CD14-positive monocyte (primary cell): ENCODE results near the gene FGD2. TPM values are rescaled to one million over a fixed set of nuclear protein-coding genes. Genes with fewer than 3 reads are reported as not detected.
A peak's percentile ranks its signal among the peaks of the same experiment; 100 is the strongest.

Source experiments
- DNase-seq, 3 donors: peaks; one replicate each; pipeline ENCODE4 v3.0.0-alpha.2; 2011 to 2022
- H2AFZ ChIP-seq: 2 replicates; pipeline ENCODE4 v1.6.0; 2012; ENCODE audit warnings: mild to moderate bottlenecking, low read depth, low read length, inconsistent platforms; ENCODE audit not compliant: insufficient read depth, poor library complexity, severe bottlenecking
- H3K27ac ChIP-seq, 2 donors: 1 replicate in 1 of 2; 2 replicates in 1 of 2; pipeline ENCODE4 v1.5.1; 2012 to 2013; ENCODE audit warnings: low read length in 2 of 2, control low read depth in 1 of 2, inconsistent platforms in 1 of 2, low read depth in 1 of 2, mild to moderate bottlenecking in 1 of 2
- H3K27me3 ChIP-seq, 2 donors: one replicate each; pipeline versions ENCODE4 v1.6.0 to v1.6.1; 2011 to 2013; ENCODE audit warnings: low read length in 2 of 2; ENCODE audit not compliant: control insufficient read depth in 2 of 2, insufficient read depth in 2 of 2
- H3K36me3 ChIP-seq, 2 donors: replicated peaks in 1 of 2; 1 replicate in 1 of 2; 2 replicates in 1 of 2; pipeline versions ENCODE4 v1.5.1 to v1.6.1; 2012 to 2013; ENCODE audit warnings: low read length in 2 of 2, control low read depth in 1 of 2, inconsistent platforms in 1 of 2, mild to moderate bottlenecking in 1 of 2; ENCODE audit not compliant: insufficient read depth in 2 of 2, control insufficient read depth in 1 of 2
- H3K4me1 ChIP-seq, 2 donors: 1 replicate in 1 of 2; 2 replicates in 1 of 2; pipeline versions ENCODE4 v1.5.1 to v1.6.1; 2012 to 2013; ENCODE audit warnings: low read length in 2 of 2, control low read depth in 1 of 2, inconsistent platforms in 1 of 2, mild to moderate bottlenecking in 1 of 2, moderate library complexity in 1 of 2; ENCODE audit not compliant: insufficient read depth in 2 of 2, control insufficient read depth in 1 of 2
- H3K4me2 ChIP-seq: replicated peaks from 2 replicates; pipeline ENCODE3; 2012; ENCODE audit warnings: low read length, moderate library complexity, mild to moderate bottlenecking; ENCODE audit not compliant: poor library complexity, severe bottlenecking; ENCODE audit errors: extremely low read depth
- H3K4me3 ChIP-seq, 3 experiments: fragments of 200-600 bp in 1 of 3; sonication (generic) in 1 of 3; replicated peaks in 1 of 3; 1 replicate in 2 of 3; 2 replicates in 1 of 3; pipeline ENCODE4 v1.5.1; 2011 to 2013; ENCODE audit warnings: low read length in 3 of 3, mild to moderate bottlenecking in 3 of 3, control low read depth in 2 of 3, low read depth in 2 of 3, inconsistent platforms in 1 of 3, moderate library complexity in 1 of 3
- H3K79me2 ChIP-seq: 2 replicates; pipeline ENCODE4 v1.6.0; 2012; ENCODE audit warnings: mild to moderate bottlenecking, control low read depth, inconsistent platforms, low read length, moderate library complexity; ENCODE audit not compliant: insufficient read depth
- H3K9ac ChIP-seq: 2 replicates; pipeline ENCODE4 v1.6.0; 2017; ENCODE audit warnings: low read length, mild to moderate bottlenecking; ENCODE audit not compliant: insufficient read depth, poor library complexity, severe bottlenecking
- H3K9me3 ChIP-seq, 2 donors: replicated peaks in 1 of 2; 1 replicate in 1 of 2; 2 replicates in 1 of 2; pipeline versions ENCODE4 v1.5.1 to v1.6.1; 2012 to 2013; ENCODE audit warnings: low read length in 2 of 2, control low read depth in 1 of 2; ENCODE audit not compliant: control insufficient read depth in 1 of 2, insufficient read depth in 1 of 2
- H4K20me1 ChIP-seq: 2 replicates; pipeline ENCODE4 v1.6.0; 2012; ENCODE audit warnings: mild to moderate bottlenecking, low read length, control low read depth, moderate library complexity; ENCODE audit not compliant: insufficient read depth
- H3K27ac Mint-ChIP-seq, 7 donors: one replicate each; pipeline ENCODE4 v1.8.0; 2020; ENCODE audit warnings: mild to moderate bottlenecking in 7 of 7, mixed read lengths in 7 of 7, moderate library complexity in 6 of 7, inconsistent platforms in 2 of 7
- H3K27me3 Mint-ChIP-seq, 3 donors: one replicate each; pipeline ENCODE4 v1.8.0; 2021 to 2022; ENCODE audit warnings: low read depth in 3 of 3, mild to moderate bottlenecking in 3 of 3, mixed read lengths in 3 of 3, moderate library complexity in 3 of 3, inconsistent platforms in 1 of 3
- H3K36me3 Mint-ChIP-seq, 2 donors: one replicate each; pipeline ENCODE4 v1.8.0; 2020; ENCODE audit warnings: mixed read lengths in 2 of 2, inconsistent platforms in 1 of 2, mild to moderate bottlenecking in 1 of 2
- H3K4me1 Mint-ChIP-seq: one replicate; pipeline ENCODE4 v1.8.0; 2020; ENCODE audit warnings: mild to moderate bottlenecking, mixed read lengths
- H3K4me3 Mint-ChIP-seq, 2 donors: one replicate each; pipeline ENCODE4 v1.8.0; 2020; ENCODE audit warnings: mild to moderate bottlenecking in 2 of 2, mixed read lengths in 2 of 2, moderate library complexity in 1 of 2
- H3K9me3 Mint-ChIP-seq, 7 donors: one replicate each; pipeline ENCODE4 v1.8.0; 2020 to 2022; ENCODE audit warnings: mixed read lengths in 7 of 7, mild to moderate bottlenecking in 6 of 7, moderate library complexity in 6 of 7, inconsistent platforms in 2 of 7
- WGBS: methylation state at CpG from one replicate; pipeline ENCODE4 v1.1.5; 2013; ENCODE audit warnings: missing lambda C conversion rate; ENCODE audit not compliant: insufficient coverage; 5-methylcytosine and 5-hydroxymethylcytosine counted together
- intact Hi-C, 2 donors: fragments of 100-400 bp; cut with micrococcal nuclease; formaldehyde crosslinking; loops; one replicate each; pipeline versions ENCODE4 v1.15.0 to v1.15.1; 2023
- polyA plus RNA-seq, 3 donors: library from polyadenylated mRNA; depleted of rRNA in 1 of 3; unstranded in 2 of 3; stranded (reverse) in 1 of 3; fragments of 300-500 nt in 2 of 3; fragments of >200 nt in 1 of 3; fragmentation: Illumina TruSeq in 2 of 3; gene quantifications; 1 replicate in 2 of 3; 2 replicates in 1 of 3; pipeline ENCODE4 v1.2.3, GENCODE V29; 2012 to 2021
- TF ChIP-seq, protein P1 (sequence below): fragments of 200-600 bp; IDR thresholded peaks from one replicate; pipeline ENCODE4 v1.8.0; 2022; ENCODE audit warnings: antibody characterized with exemption, mild to moderate bottlenecking

Gene FGD2
- polyA plus RNA-seq, 3 donors, result 25.3 to 356 (median 50.0) TPM

DNA sequence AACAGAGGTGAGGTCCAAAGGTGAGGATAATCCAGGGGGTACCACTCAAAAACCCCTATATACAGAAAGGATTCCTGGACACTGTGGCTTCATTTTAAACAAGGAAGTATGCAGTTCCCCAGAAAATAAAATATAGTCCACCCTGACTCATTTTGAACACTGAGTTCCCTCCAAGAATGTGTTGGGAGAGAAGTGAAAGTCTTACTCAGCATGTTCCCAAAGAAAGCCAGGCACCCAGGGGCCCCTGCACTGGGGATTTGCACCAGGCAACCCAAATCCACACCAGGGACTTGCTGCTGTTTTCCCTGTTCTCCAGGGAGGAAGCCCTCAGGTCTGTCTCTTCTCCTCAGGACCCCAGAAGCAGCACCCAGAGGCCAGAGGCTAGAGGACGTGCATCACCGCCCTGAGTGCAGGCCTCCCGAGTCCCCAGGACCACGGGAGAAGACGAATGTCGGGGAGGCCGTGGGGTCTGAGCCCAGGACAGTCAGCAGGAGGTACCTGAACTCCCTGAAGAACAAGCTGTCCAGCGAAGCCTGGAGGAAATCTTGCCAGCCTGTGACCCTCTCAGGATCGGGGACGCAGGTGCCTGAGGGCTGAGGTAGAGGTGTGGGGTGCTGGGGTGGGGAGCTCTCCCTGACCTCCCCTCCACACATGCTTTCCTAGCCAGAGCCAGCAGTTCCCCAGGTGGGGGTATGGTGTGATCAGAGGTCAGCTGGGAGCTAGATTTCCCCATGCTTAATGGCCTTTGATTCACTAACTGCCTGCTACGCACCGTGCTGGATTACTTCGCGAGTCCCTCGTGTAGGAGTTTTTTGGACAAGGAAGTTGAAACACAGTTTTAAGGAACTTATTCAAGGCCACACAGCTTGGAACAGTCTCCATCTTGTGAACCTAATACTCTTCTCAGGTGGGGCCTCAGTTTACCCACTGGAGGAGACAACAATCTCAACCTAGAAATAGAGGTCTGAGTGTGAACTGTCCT lies 3.3 kb downstream of the FGD2 start:
- peak; percentile 21 to 64 (median 57) for DNase-seq
- peaks cover 48 to 64% of the 10 kb centered on the region in 2 donors for H3K4me1 ChIP-seq

DNA sequence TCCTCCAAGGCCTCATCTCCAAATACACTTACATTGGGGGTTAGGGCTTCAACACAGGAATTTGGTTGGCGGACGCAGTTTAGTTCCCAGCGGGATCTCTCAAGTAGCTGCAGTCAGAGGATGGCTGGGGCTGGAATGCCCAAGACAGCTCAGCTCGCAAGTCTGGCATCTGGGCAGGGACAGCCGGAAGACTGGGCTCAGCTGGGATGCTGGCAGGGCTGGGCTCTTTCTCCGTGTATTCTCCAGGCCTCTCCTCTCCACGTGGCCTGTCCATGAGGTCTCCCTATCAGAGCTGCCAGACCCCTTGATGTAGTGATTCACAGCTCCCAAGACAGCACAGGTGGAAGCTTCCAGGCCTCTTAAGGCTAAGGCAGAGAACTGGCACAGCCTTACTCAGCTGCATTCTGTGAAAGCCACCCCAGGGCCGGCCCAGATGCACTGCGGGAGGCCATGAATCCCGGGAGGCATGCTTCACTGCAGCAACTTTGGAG lies 5.0 kb downstream of the FGD2 start:
- no peak for DNase-seq
- TF ChIP-seq, protein P1, sequence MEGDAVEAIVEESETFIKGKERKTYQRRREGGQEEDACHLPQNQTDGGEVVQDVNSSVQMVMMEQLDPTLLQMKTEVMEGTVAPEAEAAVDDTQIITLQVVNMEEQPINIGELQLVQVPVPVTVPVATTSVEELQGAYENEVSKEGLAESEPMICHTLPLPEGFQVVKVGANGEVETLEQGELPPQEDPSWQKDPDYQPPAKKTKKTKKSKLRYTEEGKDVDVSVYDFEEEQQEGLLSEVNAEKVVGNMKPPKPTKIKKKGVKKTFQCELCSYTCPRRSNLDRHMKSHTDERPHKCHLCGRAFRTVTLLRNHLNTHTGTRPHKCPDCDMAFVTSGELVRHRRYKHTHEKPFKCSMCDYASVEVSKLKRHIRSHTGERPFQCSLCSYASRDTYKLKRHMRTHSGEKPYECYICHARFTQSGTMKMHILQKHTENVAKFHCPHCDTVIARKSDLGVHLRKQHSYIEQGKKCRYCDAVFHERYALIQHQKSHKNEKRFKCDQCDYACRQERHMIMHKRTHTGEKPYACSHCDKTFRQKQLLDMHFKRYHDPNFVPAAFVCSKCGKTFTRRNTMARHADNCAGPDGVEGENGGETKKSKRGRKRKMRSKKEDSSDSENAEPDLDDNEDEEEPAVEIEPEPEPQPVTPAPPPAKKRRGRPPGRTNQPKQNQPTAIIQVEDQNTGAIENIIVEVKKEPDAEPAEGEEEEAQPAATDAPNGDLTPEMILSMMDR, result no peak
- peaks cover 0 to 2% (median 0%) of the 10 kb centered on the region in 7 donors for H3K9me3 Mint-ChIP-seq
- Histone ChIP-seq H4K20me1 (peaks cover 83% of the 10 kb centered on the region), H3K9ac (no peak overlapping the region), H3K4me3 (no peak overlapping the region), H3K27ac (peak overlapping the region in 1 of 2 donors; percentile 94), H2AFZ (no peak overlapping the region), H3K79me2 (peaks cover 67% of the 10 kb centered on the region), H3K27me3 (no peaks in the 10 kb centered on the region), H3K4me2 (no peak overlapping the region), H3K36me3 (peaks cover 65 to 69% of the 10 kb centered on the region in 2 donors), H3K4me1 (peaks cover 41 to 57% of the 10 kb centered on the region in 2 donors), H3K9me3 (no peaks in the 10 kb centered on the region)
- H3K4me3 Mint-ChIP-seq, result no peak overlapping the region
- H3K4me1 Mint-ChIP-seq, result peaks cover 52% of the 10 kb centered on the region
- H3K36me3 Mint-ChIP-seq, result peaks cover 53 to 73% of the 10 kb centered on the region in 2 donors
- H3K27me3 Mint-ChIP-seq, result peaks cover 0 to 4% (median 0%) of the 10 kb centered on the region in 3 donors
- peak overlapping the region in 3 of 7 donors; percentile 15 to 96 (median 95) for H3K27ac Mint-ChIP-seq
- WGBS, result 95% methylated on average over 9 of the region's 10 CpGs
- intact Hi-C loops, result loop anchor here (10.0 kb wide), 2 partner anchors 46 to 396 kb away; no protein-coding TSS in a partner anchor

More for the DNA sequence above, 3.3 kb downstream of the FGD2 start:
- Histone ChIP-seq H3K27me3 (no peaks in the 10 kb centered on the region), H3K9me3 (no peaks in the 10 kb centered on the region), H3K36me3 (peaks cover 48 to 52% of the 10 kb centered on the region in 2 donors), H4K20me1 (peaks cover 66% of the 10 kb centered on the region), H3K79me2 (peaks cover 70% of the 10 kb centered on the region), H3K4me3 (peak overlapping the region; percentile 87 to 93 (median 92)), H3K9ac (peak overlapping the region; percentile 70), H3K27ac (peak overlapping the region; percentile 86 to 94), H3K4me2 (peak overlapping the region; percentile 92), H2AFZ (no peak overlapping the region)
- Mint-ChIP-seq H3K27me3 (peaks cover 0 to 4% (median 0%) of the 10 kb centered on the region in 3 donors), H3K4me3 (peak overlapping the region; percentile 89 to 99), H3K4me1 (peaks cover 60% of the 10 kb centered on the region), H3K27ac (peak overlapping the region; percentile 93 to 98 (median 96)), H3K36me3 (peaks cover 37 to 57% of the 10 kb centered on the region in 2 donors), H3K9me3 (peaks cover 0 to 2% (median 0%) of the 10 kb centered on the region in 7 donors)
- WGBS, result 72% methylated on average over 8 of the region's 15 CpGs
- TF ChIP-seq, protein P1, result no peak
- intact Hi-C loops, result no loop called here
